ENCODE measurements around the gene MAP1B.

MAP1B gene

DNA sequence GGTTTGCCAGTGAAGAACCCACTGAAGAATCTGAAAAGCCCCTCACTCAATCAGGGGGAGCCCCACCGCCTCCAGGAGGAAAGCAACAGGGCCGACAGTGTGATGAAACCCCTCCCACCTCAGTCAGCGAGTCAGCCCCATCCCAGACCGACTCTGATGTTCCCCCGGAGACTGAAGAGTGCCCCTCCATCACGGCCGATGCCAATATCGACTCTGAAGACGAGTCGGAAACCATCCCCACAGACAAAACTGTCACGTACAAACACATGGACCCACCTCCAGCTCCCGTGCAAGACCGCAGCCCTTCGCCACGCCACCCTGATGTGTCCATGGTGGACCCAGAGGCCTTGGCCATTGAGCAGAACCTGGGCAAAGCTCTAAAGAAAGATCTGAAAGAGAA lies 92.4 kb downstream of the MAP1B start:
- no peak for DNase-seq

DNA sequence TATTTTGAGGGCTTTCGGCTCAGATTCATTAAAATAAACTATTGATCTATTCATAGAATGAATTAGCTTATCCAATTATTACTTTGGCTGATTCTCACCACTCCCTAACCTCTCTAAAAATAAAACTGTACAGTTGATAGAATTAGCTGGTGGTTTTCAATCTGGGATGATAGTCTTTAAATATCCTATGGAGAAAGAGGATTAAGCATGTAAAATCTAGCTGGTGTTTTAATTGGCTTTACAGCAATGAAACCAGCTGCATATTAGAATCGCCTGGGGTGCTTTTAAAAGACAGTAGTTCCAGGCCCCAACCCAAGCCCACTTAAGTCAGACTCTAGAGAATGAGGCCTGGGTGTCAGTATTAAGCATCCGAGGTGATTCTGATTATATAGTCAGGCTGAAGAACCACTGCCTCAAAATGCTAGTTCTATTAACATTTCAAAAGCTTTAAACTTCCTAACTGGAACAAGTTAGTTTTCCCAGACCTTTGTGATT lies 95.1 kb downstream of the MAP1B start:
- no peak for DNase-seq

- DNase-seq = no peak
Measured at GRCh38 chr5:72203251-72203845, 96.1 kb downstream of the MAP1B start.

- DNase-seq = no peak
Measured at GRCh38 chr5:72204946-72205345, 97.7 kb downstream of the MAP1B start.

DNA sequence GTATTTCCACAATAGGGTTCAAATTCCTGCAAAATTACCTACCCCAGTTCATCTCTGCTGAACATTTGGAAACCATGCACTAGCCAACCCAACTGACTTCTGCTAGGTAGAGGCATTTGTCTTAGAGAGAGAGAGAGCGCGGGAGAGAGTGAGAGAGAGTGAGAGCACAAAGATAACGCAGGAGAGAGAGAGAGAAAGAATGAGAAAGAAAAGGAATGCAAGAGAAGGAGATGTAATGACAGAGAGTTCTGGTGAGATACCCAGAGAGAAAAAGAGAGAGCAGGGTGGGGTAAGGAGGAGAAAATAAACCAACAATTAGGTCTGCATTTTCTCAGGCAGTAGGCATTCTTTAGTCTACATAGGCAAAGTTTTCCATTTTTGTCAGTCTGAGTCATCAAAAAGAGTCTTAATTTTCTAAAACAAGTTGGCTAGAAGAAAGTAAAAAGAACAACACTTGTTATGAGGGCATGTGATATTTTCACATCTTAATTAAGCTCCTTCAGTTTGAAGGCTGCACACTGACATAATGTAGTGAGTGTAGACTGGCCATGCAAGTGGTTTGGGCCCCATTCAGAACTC lies 98.2 kb downstream of the MAP1B start:
- DNase-seq = no peak

DNA sequence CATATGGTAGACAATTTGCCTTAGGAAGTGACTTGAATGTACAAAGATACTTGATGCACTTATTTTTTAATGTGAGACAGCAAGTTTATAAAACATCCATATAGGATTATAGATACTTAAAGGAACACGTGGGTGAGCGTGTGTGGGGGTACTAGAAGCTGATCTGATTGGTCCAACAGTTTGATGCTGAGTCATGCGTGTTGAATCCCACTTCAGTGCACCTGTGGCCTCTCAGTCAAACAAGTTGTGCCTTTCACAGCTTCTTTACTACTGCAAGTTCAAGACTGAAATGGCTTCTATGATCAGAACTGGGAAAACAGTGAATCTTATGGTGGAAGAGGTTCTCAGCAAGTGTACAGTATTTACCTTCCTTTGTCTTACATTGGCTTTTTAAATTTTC lies 98.9 kb downstream of the MAP1B start:
- no peak for DNase-seq

GRCh38 chr5:72206994-72207393 lies 99.7 kb downstream of the MAP1B start:
- no peak for DNase-seq

DNA sequence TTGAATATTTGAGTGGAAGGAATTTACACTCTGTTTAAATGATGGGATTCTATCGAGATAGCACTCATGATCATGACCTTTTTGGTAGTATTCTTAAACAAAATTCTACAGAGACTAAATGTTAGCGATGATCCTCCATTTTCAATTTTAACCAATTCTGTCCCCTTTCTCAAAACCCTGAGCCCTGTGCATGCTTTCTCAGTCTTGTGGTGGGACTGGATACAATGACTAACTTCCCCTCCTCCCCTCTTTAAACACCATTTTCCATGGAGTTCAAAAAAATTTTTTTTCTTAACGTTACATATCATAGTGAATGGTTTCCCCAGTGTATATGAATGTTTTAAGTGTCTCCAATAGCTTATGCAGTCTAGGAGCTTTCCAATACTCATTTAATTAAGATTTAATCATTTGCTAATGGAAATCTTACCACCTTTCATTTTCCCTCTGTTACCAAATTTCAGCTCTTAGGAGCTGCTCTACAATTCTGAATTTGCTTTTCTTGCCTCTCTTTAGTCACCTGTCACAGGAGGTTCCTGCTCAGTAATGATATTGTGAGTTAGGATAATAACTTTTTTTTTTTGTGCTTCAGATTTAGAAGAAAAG lies 101.2 kb downstream of the MAP1B start:
- no peak for DNase-seq

DNA sequence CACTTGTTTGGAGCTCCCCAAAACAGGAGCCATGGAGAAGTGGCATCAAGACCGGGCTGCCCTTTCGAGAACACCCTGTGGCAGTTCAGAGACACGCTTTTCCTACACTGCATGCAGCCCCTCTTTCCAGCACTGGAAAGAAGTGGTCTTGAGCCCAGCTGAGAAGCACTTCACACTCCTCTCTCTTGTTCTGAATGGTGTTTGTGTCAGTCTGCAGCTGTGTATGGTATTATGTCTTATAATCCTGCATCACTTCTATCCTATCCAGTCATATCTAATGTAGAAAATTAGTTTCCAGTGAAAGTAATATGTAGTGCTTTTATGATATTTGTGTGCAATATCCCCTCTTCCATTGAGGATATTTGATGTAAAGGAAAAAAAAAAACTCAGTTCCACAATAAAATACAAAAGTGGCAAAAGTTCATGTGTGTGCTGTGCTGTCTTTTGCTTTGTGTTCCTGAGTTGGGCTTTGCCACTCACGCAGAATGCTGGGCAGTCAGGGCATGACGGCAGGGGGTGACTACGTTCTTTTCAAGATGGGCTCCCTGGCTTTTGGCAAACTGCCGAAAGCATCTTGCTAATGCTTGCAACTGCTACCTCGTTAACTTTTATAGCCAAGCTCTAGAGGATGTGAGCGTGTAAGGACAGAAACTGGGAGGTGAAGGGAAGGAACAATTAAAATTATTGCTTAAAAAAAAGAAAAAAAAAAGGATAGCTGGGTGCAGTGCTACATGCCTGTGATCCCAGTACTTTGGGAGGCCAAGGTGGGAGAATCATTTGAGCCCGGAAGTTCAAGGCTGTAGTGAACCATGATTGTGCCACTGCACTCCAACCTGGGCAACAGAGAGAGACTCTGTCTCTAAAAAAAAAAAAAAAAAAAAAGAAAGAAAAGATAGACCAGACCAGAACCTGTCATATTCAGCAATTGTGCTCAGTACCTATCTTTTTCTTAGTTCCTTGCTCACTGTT lies 102.2 kb downstream of the MAP1B start:
- no peak for DNase-seq

GRCh38 chr5:72210888-72211678 lies 103.8 kb downstream of the MAP1B start:
- DNase-seq = no peak

GRCh38 chr5:72212171-72212570 lies 104.9 kb downstream of the MAP1B start:
- DNase-seq = no peak

- DNase-seq = no peak
Measured at GRCh38 chr5:72213482-72213881, 106.2 kb downstream of the MAP1B start.

- no peak for DNase-seq
Measured at GRCh38 chr5:72214168-72214567, 106.9 kb downstream of the MAP1B start.

- no peak for DNase-seq
Measured at GRCh38 chr5:72216756-72217155, 109.5 kb downstream of the MAP1B start.

DNA sequence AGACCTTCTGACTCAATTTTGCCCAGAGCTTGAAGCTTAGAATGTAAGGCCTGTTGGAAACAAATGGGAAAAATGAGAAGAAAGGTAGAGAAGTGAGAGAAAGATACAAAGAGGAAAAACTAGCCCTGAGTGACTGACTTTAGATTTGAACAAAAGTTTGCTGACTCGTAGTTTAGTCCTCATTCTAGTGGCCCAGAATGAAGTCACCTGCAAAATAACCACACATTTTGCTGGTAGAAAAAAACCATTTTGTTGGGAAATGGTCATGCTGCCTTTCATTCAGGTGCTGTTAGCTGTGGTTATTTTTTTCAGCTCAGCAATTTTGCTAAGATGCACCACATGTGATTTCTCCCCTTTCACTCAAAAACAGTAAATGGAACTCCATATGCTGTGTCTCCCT lies 113.8 kb downstream of the MAP1B start:
- DNase-seq = no peak

- DNase-seq = no peak
Measured at GRCh38 chr5:72221541-72221940, 114.3 kb downstream of the MAP1B start.

DNA sequence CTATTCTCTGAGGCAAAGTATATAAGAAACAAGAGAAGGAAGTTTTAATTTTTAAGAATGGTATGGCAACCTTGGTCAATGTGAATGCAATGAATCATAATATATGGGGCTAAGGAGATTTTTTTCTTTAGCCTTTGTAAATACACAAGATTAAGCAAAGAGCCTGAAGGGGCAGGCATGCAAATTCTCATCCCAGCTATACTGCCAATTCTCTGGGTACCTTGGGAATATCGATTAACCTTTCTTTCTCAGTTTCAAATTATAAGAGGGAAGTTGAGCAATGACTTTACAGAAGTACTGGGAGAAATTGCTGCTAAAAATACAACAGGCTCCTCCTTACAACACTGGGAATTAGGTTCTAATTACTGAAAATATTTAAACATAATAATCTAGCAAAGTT lies 115.2 kb downstream of the MAP1B start:
- no peak for DNase-seq

GRCh38 chr5:72223371-72223770 lies 116.1 kb downstream of the MAP1B start:
- DNase-seq = no peak

DNA sequence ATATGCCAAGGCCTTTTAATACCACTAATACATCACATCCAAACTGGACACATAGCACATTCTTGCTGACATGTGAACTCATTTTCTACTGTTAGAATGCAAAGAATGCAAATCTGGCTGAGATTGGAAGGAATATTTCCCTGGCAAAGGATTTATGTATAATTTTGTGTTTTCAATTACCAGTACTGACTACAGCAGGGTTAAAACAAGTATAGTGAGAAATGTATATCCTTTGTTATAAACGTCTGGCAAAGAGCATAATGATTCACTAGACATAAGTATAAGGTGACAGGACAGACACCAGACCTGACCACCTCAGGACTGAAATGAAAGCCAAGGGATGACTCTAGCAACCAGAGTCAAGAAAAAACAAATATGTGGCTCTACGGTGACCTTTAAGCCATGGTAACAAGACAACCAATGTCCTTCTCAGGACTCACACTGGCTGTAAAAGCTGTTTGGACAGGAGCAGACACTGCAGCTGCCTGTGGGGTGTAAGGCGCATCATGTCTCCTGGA lies 117.7 kb downstream of the MAP1B start:
- DNase-seq = no peak

DNA sequence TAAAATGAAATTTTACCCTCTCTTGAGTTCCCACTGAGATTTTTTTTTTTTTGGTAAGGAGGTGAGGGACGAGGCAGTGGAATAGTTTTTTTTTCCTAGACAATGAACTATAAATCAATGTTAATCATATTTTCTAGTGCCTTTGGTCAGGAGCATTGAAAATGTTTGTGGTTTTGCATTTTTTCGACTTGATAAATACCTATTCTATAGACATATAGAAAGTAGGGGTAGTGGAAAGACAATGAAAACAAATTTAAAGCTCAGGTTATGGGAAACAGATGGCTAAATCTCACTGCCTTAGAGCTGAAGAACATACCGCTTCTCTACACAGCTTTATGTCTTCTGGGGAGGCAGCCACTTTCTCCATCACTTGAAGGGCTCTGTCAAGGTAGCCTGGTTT lies 118.5 kb downstream of the MAP1B start:
- DNase-seq = no peak

DNA sequence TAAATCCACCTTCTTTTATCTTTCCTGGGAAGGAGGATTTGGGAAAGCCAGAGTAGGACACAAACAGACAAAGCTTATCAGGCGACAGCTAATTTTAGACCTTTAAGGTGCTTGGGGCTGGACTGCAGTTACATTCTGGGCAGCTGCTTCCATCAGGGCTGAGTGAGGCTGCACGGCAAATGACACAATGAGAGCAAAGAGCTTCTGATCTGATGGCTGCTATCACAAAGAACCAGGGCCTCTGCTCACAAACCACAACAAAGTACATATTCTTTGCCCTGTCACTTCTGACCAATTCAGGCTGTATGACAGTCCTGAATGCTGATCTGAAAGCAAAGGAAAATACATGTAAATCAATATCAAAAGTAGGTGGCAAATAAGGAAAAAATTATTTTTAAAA lies 119.7 kb downstream of the MAP1B start:
- no peak for DNase-seq

DNA sequence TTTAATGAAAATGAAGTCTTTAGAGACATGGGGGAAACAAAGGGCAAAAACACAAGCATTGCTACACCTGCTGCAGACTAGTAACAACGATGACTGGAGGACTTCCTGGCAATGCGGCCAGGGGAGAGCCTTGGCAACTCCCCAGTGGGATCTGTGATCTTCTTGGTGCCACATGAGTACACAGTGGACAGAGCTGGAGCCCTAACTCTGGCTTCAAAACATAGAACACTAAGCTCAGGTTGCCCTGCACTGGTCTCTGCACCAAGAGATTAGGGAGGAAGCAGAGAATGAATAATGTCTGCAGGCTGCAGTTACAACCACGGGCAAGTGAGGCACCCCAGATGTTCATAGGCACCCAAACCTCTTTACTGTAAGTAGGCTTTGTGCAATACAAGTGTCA lies 121.7 kb downstream of the MAP1B start:
- DNase-seq = no peak

Measured in CD4-positive, alpha-beta T cell treated with Interleukin-4 for 4 hours (primary cell).